Left ventricle myocardium inferior (tissue), 1 donor: ENCODE data around the gene KDELR3. TPM values are rescaled to one million over a fixed set of nuclear protein-coding genes. Genes with fewer than 3 reads are reported as not detected.

ENCODE experiments used
- DNase-seq: peaks from one replicate; pipeline ENCODE4 v3.0.0-alpha.2; 2020
- H3K27ac ChIP-seq: fragments of 200-600 bp; replicated peaks from 2 replicates; pipeline ENCODE4 v1.8.0; 2021
- H3K27me3 ChIP-seq: fragments of 200-600 bp; 2 replicates; pipeline ENCODE4 v1.8.0; 2021; ENCODE audit warnings: low read depth
- H3K36me3 ChIP-seq: fragments of 200-600 bp; 2 replicates; pipeline ENCODE4 v1.8.0; 2021
- H3K4me1 ChIP-seq: fragments of 200-600 bp; 2 replicates; pipeline ENCODE4 v1.8.0; 2021
- H3K4me3 ChIP-seq: fragments of 200-600 bp; 2 replicates; pipeline ENCODE4 v1.8.0; 2021; ENCODE audit warnings: mild to moderate bottlenecking, moderate library complexity
- H3K9me3 ChIP-seq: fragments of 200-600 bp; replicated peaks from 2 replicates; pipeline ENCODE4 v1.8.0; 2021
- CTCF ChIP-seq: fragments of 200-600 bp; IDR thresholded peaks from 2 replicates; pipeline ENCODE4 v1.8.0; 2021; ENCODE audit warnings: antibody characterized with exemption, mild to moderate bottlenecking, borderline replicate concordance
- intact Hi-C: fragments of 100-400 bp; cut with micrococcal nuclease; formaldehyde crosslinking; loops from one replicate; pipeline ENCODE4 v1.11.0; 2022
- total RNA-seq: library from RNA; stranded (reverse); fragmentation: NEBNext Ultra II Directional; extraction: Animal tissue kit (Norgen Biotek cat#: 25700); gene quantifications from one replicate; pipeline ENCODE4 v1.2.1, GENCODE V29; 2021
- donor health status: DM: no; HTN: yes; CAD: no; lungs with severe emphysema.

The KDELR3 gene
- total RNA-seq, 1 donor from 2014 or later, result 6.0 TPM

- intact Hi-C loops, result no loop called here
- no peak for DNase-seq
- Histone ChIP-seq H3K27ac (no peak overlapping the region), H3K36me3 (no peaks in the 10 kb centered on the region), H3K27me3 (peaks cover 11% of the 10 kb centered on the region), H3K4me3 (no peak overlapping the region), H3K4me1 (no peaks in the 10 kb centered on the region), H3K9me3 (no peaks in the 10 kb centered on the region)
- no peak for TF ChIP-seq CTCF
Measured at GRCh38 chr22:38518620-38519019, 50.7 kb downstream of the KDELR3 start.

GRCh38 chr22:38519453-38520250, 51.8 kb downstream of the KDELR3 start:
- Histone ChIP-seq H3K4me3 (no peak overlapping the region), H3K27ac (no peak overlapping the region), H3K36me3 (no peaks in the 10 kb centered on the region), H3K27me3 (peaks cover 21% of the 10 kb centered on the region), H3K4me1 (no peaks in the 10 kb centered on the region), H3K9me3 (no peaks in the 10 kb centered on the region)
- no peak for DNase-seq
- TF ChIP-seq CTCF, result no peak
- intact Hi-C loops, result no loop called here

GRCh38 chr22:38523029-38523428, 55.1 kb downstream of the KDELR3 start:
- H3K27me3 ChIP-seq, result peaks cover 33% of the 10 kb centered on the region
- intact Hi-C loops, result no loop called here
- H3K27ac ChIP-seq, result no peak overlapping the region
- no peak for DNase-seq
- H3K9me3 ChIP-seq, result no peaks in the 10 kb centered on the region
- H3K4me3 ChIP-seq, result no peak overlapping the region
- no peaks in the 10 kb centered on the region for H3K36me3 ChIP-seq
- H3K4me1 ChIP-seq, result no peaks in the 10 kb centered on the region
- no peak for TF ChIP-seq CTCF

- no peaks in the 10 kb centered on the region for H3K36me3 ChIP-seq
- H3K27ac ChIP-seq, result no peak overlapping the region
- no peaks in the 10 kb centered on the region for H3K4me1 ChIP-seq
- peaks cover 33% of the 10 kb centered on the region for H3K27me3 ChIP-seq
- no peak overlapping the region for H3K4me3 ChIP-seq
- no peak for TF ChIP-seq CTCF
- H3K9me3 ChIP-seq, result no peaks in the 10 kb centered on the region
- no peak for DNase-seq
- intact Hi-C loops, result no loop called here
Measured at GRCh38 chr22:38523479-38523878, 55.6 kb downstream of the KDELR3 start.

GRCh38 chr22:38524429-38524828, 56.5 kb downstream of the KDELR3 start:
- no peak overlapping the region for H3K4me3 ChIP-seq
- H3K4me1 ChIP-seq, result no peaks in the 10 kb centered on the region
- no peak for DNase-seq
- no peaks in the 10 kb centered on the region for H3K9me3 ChIP-seq
- H3K27ac ChIP-seq, result no peak overlapping the region
- no peak for TF ChIP-seq CTCF
- H3K36me3 ChIP-seq, result no peaks in the 10 kb centered on the region
- intact Hi-C loops, result no loop called here
- H3K27me3 ChIP-seq, result peaks cover 33% of the 10 kb centered on the region
